Astrocyte of the hippocampus (primary cell): ENCODE data around the gene ALDOB.
"Not testable (repeated sequence)": the region's sequence is repeated elsewhere in the genome, so short reads cannot be mapped to it uniquely, and the experiment has no call there.

Experiments
- DNase-seq: peaks from one replicate; pipeline ENCODE4 v3.0.0; 2011; ENCODE audit warnings: low read depth, low spot score

ALDOB gene

DNA sequence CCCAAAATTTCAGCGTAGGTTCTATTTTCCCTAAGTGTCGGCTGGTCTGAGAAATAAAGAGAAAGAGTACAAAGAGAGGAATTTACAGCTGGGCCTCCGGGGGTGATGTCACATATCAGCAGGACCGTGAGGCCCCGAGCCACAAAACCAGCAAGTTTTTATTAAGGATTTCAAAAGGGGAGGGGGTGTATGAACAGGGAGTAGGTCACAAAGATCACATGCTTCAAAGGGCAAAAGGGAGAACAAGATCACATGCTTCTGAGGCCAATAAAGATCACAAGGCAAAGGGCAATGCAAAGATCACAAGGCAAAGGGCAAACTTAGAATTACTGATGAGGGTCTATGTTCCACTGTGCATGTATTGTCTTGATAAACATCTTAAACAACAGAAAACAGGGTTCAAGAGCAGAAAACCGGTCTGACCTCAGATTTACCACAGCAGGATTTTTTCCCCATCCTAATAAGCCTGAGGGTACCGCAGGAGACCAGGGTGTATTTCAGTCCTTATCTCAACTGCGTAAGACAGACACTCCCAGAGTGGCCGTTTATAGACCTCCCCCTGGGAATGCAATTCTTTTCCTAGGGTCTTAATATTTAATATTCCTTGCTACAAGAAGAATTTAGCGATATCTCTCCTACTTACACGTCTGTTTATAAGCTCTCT, 50.6 kb downstream of the ALDOB start, which contains the start of gene BAAT:
TSS of gene BAAT (minus strand) at position 134 of the 664 bp plus-strand sequence. CDS start 13,602 bp downstream, outside the sequence.
- DNase-seq = not testable (repeated sequence)

DNA sequence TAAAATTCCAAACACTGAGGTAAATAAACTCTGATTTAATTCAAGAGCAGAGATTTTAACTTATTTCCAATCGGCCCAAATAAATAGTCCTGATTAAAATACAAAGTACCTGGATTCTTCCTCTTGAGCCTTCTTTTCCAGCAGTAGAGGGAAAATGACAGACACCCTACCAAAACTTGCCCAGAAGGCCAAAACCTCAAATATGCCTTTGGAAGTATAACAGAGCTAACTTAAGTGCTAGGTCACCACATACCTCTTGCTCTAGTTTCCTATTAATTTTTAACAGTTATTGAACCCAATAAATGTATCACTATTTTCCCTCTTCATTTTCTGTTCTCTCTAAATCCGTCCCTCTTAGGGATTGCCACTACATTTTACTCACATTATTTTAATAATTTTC, 52.2 kb downstream of the ALDOB start:
- peak; percentile 39 for DNase-seq

- DNase-seq = no peak
These were observed 53.7 kb downstream of the ALDOB start for GRCh38 chr9:101381833-101382342.

DNA sequence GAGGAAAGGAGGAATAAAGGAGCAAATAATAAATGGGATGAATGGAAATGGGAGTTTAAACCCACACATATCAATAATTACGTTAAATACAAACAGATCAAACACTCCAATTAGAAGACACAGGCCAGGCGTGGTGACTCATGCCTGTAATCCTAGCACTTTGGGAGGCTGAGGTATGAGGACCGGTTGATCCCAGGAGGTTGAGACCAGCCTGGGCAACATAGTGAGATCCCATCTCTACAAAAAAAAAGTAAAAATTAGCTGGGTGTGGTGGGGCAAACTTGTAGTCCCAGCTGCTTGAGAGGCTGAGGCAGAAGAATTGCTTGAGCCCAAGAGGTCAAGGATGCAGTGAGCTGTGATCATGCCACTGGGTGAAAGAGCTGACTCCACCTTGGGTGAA, 54.5 kb downstream of the ALDOB start:
- no peak for DNase-seq

GRCh38 chr9:101380295-101380694, 55.3 kb downstream of the ALDOB start:
- no peak for DNase-seq

GRCh38 chr9:101376111-101376848, 59.3 kb downstream of the ALDOB start:
- peak; percentile 84 for DNase-seq

- peak; percentile 34 for DNase-seq
These were observed 60.0 kb downstream of the ALDOB start for GRCh38 chr9:101375546-101375945.

GRCh38 chr9:101372327-101373118, 63.1 kb downstream of the ALDOB start:
- no peak for DNase-seq

DNA sequence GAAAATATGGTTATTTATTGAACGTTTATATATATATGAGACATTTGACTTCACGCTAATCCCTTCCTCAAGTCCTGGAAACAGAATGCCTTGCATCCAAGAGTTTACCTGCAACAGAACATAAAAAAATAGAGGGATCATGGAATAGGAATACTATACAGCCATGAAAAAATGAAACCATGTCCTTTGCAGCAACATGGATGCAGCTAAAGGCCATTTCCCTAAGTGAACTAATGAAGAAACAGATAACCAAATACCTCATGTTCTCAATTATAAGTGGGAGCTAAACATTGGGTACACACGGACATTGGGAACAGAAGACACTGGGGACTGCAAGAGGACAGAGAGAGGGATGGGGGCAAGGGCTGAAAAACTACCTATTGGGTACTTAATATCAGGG, 63.8 kb downstream of the ALDOB start:
- no peak for DNase-seq
